Adipocyte (in vitro differentiated cells): ENCODE measurements around the gene RNASE8.

Experiments used
- DNase-seq: peaks from one replicate; pipeline ENCODE4 v3.0.0-alpha.2; 2015; ENCODE audit warnings: low read depth
- H3K27me3 ChIP-seq: replicated peaks from 2 replicates; pipeline ENCODE4 v1.7.0; 2013; ENCODE audit warnings: mild to moderate bottlenecking, low read length, moderate library complexity; ENCODE audit not compliant: control insufficient read depth, insufficient read depth
- H3K36me3 ChIP-seq: 2 replicates; pipeline ENCODE4 v1.7.0; 2013; ENCODE audit warnings: low read length, mild to moderate bottlenecking, moderate library complexity; ENCODE audit not compliant: control insufficient read depth, insufficient read depth, severe bottlenecking
- H3K4me1 ChIP-seq: 2 replicates; pipeline ENCODE4 v1.7.0; 2013; ENCODE audit warnings: mild to moderate bottlenecking, low read length, moderate library complexity; ENCODE audit not compliant: control insufficient read depth, insufficient read depth
- H3K4me3 ChIP-seq: 2 replicates; pipeline ENCODE4 v1.7.0; 2013; ENCODE audit warnings: mild to moderate bottlenecking, low read length, moderate library complexity
- H3K9ac ChIP-seq: 2 replicates; pipeline ENCODE4 v1.7.0; 2013; ENCODE audit warnings: mild to moderate bottlenecking, low read length, moderate library complexity
- H3K9me3 ChIP-seq: 2 replicates; pipeline ENCODE4 v1.7.0; 2013; ENCODE audit warnings: mild to moderate bottlenecking, low read length, moderate library complexity; ENCODE audit not compliant: control insufficient read depth

RNASE8 gene

DNA sequence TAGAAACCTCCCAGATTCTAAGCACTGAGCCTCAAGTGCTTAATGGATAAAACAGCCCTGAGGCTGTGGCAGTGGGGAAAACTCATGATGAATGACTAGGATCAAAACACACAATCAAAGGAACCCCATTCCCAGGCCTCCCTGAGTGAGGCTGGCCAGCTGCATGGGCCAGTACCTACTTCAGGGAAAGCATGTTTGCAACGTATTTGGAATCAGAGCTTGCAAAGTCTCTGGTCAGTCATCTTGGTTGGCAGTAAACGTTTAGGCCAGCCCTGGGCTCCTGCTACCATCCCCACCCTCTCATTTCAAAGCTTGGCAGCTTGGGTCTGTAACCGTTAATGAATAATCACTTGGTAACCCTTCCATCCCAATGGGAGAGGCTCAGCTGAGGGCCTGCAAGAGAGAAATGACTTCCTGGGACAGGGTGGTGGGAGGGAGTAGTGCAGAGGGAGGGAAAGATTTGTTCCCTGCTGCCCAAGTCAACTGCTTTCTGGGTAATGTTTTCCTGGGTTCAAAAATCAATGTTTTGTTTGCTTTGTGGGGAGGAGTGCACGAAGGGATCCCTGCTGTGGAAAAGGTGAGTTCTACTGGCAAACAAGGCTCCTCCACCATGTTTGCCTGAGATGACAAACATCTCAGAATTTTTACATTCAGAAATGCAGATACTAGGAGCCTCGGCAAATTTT is 2.0 kb upstream of the RNASE8 start:
- Histone ChIP-seq H3K36me3 (no peaks in the 10 kb centered on the region), H3K9me3 (no peaks in the 10 kb centered on the region), H3K9ac (no peak overlapping the region), H3K4me3 (no peak overlapping the region), H3K27me3 (no peaks in the 10 kb centered on the region), H3K4me1 (peaks cover 15% of the 10 kb centered on the region)
- DNase-seq: no peak

- no peak overlapping the region for H3K9ac ChIP-seq
- peaks cover 26% of the 10 kb centered on the region for H3K4me1 ChIP-seq
- no peaks in the 10 kb centered on the region for H3K9me3 ChIP-seq
- H3K27me3 ChIP-seq: no peaks in the 10 kb centered on the region
- H3K4me3 ChIP-seq: no peak overlapping the region
- no peaks in the 10 kb centered on the region for H3K36me3 ChIP-seq
- no peak for DNase-seq
Observed at GRCh38 chr14:21056520-21057163, 980 bp upstream of the RNASE8 start.

- Histone ChIP-seq H3K4me1 (peaks cover 47% of the 10 kb centered on the region), H3K4me3 (no peak overlapping the region), H3K36me3 (no peaks in the 10 kb centered on the region), H3K9ac (no peak overlapping the region), H3K27me3 (no peaks in the 10 kb centered on the region), H3K9me3 (no peaks in the 10 kb centered on the region)
- no peak for DNase-seq
Observed at GRCh38 chr14:21058903-21059302, 1.3 kb downstream of the RNASE8 start.

GRCh38 chr14:21059842-21060613 is 2.4 kb downstream of the RNASE8 start:
- H3K4me1 ChIP-seq: peaks cover 56% of the 10 kb centered on the region
- H3K36me3 ChIP-seq: no peaks in the 10 kb centered on the region
- H3K9me3 ChIP-seq: no peaks in the 10 kb centered on the region
- H3K9ac ChIP-seq: no peak overlapping the region
- no peaks in the 10 kb centered on the region for H3K27me3 ChIP-seq
- DNase-seq: no peak
- H3K4me3 ChIP-seq: no peak overlapping the region

GRCh38 chr14:21060614-21061346 is 3.2 kb downstream of the RNASE8 start:
- Histone ChIP-seq H3K4me3 (peak overlapping the region; percentile 40), H3K27me3 (no peaks in the 10 kb centered on the region), H3K4me1 (peaks cover 59% of the 10 kb centered on the region), H3K9ac (no peak overlapping the region), H3K36me3 (no peaks in the 10 kb centered on the region), H3K9me3 (no peaks in the 10 kb centered on the region)
- no peak for DNase-seq

DNA sequence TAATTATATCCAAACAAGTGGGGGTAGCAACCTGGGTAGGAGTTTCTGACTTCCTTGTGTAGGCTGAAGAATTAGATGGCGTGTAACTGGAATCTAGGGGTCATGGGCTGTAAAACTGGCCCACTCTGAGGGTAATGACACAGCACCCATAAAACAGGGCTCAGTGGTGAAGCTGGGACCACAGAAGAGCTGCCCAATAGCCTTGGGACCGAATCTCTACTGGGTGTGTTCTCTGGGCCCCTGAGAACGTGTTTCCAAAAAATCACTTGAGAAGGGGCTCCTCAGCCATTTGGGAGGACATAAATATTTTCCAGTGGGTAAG is 3.7 kb downstream of the RNASE8 start:
- no peaks in the 10 kb centered on the region for H3K36me3 ChIP-seq
- peaks cover 58% of the 10 kb centered on the region for H3K4me1 ChIP-seq
- DNase-seq: no peak
- H3K9me3 ChIP-seq: no peaks in the 10 kb centered on the region
- no peaks in the 10 kb centered on the region for H3K27me3 ChIP-seq
- no peak overlapping the region for H3K9ac ChIP-seq
- peak overlapping the region; percentile 40 for H3K4me3 ChIP-seq

DNA sequence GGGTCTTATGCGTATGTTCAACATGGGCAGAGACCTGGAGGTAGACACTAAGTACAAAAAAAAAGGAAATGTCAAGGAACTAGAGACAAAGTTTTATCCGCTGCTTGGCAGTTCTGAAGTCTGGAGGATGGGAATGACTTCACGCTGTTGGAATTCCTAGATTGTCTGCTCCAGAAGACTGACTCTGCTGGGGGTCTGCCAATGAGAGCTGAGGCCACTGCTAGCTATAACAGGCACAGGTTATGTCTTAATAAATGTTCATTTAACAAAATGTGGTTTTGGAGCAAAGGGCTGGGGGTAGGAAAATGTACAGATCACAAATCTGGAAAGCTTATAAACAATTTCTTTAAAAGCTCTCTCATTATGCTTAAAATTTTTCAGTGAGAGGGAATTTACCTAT is 5.9 kb downstream of the RNASE8 start:
- Histone ChIP-seq H3K9ac (peak overlapping the region; percentile 67), H3K4me1 (peaks cover 53% of the 10 kb centered on the region), H3K9me3 (no peaks in the 10 kb centered on the region), H3K36me3 (no peaks in the 10 kb centered on the region), H3K4me3 (peak overlapping the region; percentile 61), H3K27me3 (no peaks in the 10 kb centered on the region)
- peak; percentile 50 for DNase-seq

DNA sequence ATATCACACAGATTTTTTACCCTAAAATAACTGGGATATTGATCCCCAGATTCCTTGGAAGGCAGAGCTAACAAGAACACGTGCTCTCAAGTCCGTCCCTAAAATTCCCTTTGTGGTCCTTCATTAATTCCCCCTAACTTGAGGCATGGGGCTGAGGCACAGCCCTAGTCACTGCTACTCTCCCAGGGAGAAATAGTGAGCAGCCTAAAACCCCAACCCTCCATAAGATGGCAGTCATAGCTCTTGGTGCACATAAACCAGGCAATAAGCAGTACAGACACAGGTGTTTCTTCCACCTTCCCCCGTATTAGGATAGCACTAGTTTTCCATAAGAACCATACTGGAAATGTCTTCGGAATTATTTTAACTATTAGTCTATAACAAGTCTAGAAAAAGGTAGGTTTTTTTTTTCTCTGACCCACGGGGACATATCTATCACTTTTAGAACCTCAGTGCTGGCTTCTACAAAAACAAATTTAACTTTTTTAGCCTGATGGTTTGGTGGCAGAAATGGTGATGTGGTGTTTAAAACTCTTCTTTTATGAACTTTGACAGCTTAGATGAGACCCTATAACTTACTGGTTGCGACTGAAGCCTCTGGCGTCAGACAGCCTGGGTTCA is 9.4 kb downstream of the RNASE8 start:
- peaks cover 49% of the 10 kb centered on the region for H3K4me1 ChIP-seq
- no peaks in the 10 kb centered on the region for H3K9me3 ChIP-seq
- H3K27me3 ChIP-seq: no peaks in the 10 kb centered on the region
- no peak overlapping the region for H3K9ac ChIP-seq
- no peak overlapping the region for H3K4me3 ChIP-seq
- peak; percentile 30 for DNase-seq
- no peaks in the 10 kb centered on the region for H3K36me3 ChIP-seq

DNA sequence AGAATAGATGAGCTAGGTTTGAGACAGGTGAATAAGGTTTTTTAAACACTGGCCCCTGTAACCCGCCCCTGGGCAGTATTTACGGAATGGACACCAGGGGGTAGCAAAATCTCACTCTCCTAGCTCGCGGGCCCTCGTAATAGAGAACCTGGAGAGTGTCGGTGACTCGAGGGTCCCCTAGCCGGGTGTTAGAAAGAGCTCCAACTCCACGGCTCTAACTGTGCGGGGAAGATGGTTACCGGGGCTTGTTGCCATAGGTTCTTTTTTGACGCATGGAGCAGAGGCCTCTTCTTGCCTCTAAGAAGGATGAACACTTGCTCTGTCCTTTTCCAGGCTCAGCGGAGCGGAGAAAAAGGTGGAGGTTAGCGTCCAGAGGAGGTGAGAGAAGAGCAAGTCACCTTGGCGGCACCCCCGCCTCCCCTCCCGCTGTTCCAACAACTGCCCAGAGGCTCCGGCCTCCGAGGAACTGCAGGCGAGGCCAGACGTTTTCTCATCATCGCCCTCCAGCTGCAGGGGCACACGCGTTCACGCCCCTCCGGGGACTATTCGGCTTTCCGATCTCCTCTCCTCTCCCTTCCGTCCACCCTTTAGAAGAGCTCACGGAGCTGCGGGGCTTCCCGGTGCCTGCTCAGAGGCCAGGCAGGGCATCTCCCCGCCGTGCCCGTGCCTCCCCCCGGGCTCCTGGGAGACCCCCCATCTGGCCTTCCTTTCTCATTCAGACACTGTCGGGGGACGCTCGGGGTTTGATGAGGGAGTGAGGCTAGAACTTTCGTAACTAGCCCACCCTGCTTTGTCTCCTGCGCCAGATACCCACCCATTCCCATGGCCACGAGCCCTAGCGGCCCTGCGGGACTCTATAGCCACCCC is 11.1 kb downstream of the RNASE8 start:
- Histone ChIP-seq H3K4me3 (peak overlapping the region; percentile 87), H3K9me3 (no peaks in the 10 kb centered on the region), H3K36me3 (peaks cover 11% of the 10 kb centered on the region), H3K27me3 (no peaks in the 10 kb centered on the region), H3K9ac (peak overlapping the region; percentile 98), H3K4me1 (peaks cover 46% of the 10 kb centered on the region)
- peak; percentile 88 for DNase-seq

GRCh38 chr14:21069388-21070082 is 11.9 kb downstream of the RNASE8 start:
- peak; percentile 62 for DNase-seq
- H3K36me3 ChIP-seq: peaks cover 19% of the 10 kb centered on the region
- H3K9me3 ChIP-seq: no peaks in the 10 kb centered on the region

More at GRCh38 chr14:21069388-21070082, 11.9 kb downstream of the RNASE8 start:
- Histone ChIP-seq H3K9ac (peak overlapping the region; percentile 98), H3K4me3 (peak overlapping the region; percentile 87), H3K4me1 (peaks cover 38% of the 10 kb centered on the region), H3K27me3 (no peaks in the 10 kb centered on the region)
